CD4-positive, alpha-beta T cell treated with Interleukin-6 for 4 hours (primary cell): ENCODE measurements around the gene ACER2.

Experiments used
- DNase-seq: peaks from one replicate; pipeline ENCODE4 v3.0.0-alpha.2; 2020; ENCODE audit warnings: mixed read lengths

ACER2 gene

GRCh38 chr9:19456996-19457692, 48.3 kb downstream of the ACER2 start:
- DNase-seq: peak; percentile 57

GRCh38 chr9:19457693-19458009, 48.8 kb downstream of the ACER2 start:
- no peak for DNase-seq

- DNase-seq: no peak
Observed at GRCh38 chr9:19460243-19460642, 51.4 kb downstream of the ACER2 start.

- DNase-seq: no peak
Observed at GRCh38 chr9:19461135-19461534, 52.3 kb downstream of the ACER2 start.

DNA sequence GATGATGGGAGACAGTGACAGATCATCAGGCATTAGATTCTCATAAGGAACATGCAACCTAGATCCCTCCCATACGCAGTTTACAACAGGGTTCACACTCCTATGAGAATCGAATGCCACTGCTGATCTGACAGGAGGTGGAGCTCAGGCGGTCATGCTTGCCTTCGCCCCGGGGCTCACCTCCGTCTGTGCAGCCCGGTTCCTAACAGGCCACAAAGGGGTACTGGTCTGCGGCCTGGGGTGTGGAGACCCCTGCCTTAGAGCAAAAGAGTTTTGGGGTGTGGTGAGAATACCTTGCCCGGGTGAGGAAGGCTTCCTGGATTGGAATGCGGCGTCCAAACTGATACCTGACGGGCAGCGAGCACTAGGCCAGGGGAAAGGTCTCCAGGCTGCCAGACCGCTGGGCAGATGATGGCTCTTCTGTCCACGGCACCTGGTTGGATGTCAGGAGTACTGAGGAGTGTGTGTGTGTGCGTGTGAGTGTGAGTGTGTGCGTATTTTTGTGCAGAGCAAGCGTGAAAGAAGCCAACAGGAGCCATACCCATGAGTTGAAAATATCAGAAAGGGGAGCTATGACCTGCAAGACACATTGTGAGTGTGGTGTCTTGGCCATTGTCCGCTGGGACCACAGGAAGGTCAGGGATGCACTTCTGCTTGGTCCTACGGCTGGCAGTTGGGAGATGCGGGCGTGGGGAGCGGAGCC, 55.4 kb downstream of the ACER2 start:
- no peak for DNase-seq

DNA sequence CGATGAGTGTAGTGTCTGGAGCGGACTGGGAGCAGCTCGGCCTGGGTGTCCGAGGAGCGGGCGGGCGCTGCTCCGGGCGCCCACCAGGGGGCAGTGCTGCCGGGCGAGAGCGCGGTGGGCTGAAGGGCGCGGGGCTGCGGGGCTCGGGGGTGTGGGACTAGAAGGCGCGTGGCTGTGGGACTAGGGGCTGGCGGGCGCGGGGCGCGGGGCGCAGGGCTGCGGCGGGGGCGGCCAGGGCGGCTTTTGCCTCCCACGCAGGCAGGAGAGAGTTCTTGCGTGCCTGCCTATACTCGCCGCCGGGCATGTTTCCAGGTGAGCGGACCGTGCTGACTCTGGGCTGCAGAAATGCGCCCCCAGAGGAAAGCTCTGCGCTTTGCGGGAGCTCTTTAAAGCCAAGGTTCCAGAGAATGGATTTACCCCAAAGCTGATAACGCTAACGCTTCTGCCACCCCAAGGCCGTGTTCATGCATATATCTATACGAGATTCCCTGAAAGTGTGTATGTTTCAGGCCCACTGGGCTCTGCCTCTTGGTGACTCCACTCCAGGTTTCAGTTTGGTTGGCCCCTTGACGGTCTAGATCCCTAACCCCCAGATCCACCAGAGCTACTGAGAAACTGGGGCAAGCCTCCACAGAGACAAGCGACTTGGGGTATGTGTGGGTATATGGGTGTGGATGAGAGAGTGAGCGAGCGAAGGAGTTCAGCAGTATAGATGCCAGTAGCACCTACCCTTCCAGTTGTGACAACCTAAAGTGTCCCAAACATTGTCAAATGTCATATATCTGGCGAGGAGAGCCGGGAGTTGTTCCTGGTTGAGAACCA, 56.2 kb downstream of the ACER2 start:
- DNase-seq: peak; percentile 80

GRCh38 chr9:19465586-19466279, 56.9 kb downstream of the ACER2 start:
- no peak for DNase-seq

- no peak for DNase-seq
Observed at GRCh38 chr9:19466280-19466639, 57.5 kb downstream of the ACER2 start.

- DNase-seq: no peak
Observed at GRCh38 chr9:19469271-19469670, 60.5 kb downstream of the ACER2 start.

- no peak for DNase-seq
Observed at GRCh38 chr9:19470567-19470966, 61.8 kb downstream of the ACER2 start.

- no peak for DNase-seq
Observed at GRCh38 chr9:19470981-19471650, 62.3 kb downstream of the ACER2 start.

GRCh38 chr9:19471737-19472648, 63.2 kb downstream of the ACER2 start:
- DNase-seq: peak; percentile 45

DNA sequence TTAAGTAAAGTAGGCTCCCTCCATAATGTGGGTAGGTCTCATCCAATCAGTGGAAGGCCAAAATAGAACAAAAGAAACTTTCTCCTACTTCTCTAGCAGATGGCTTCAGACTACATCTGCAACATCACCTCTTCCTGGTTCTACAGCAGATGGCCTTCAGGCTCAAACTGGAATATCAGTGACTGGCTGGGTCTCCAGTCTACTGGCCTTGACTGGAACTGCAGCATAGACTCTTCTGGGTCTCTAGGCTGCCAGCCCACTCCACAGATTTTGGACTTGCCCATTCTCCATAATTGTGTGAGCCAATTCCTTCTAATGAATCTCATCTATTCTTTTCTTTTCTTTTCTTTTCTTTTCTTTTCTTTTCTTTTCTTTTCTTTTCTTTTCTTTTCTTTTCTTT, 64.8 kb downstream of the ACER2 start:
- no peak for DNase-seq

DNA sequence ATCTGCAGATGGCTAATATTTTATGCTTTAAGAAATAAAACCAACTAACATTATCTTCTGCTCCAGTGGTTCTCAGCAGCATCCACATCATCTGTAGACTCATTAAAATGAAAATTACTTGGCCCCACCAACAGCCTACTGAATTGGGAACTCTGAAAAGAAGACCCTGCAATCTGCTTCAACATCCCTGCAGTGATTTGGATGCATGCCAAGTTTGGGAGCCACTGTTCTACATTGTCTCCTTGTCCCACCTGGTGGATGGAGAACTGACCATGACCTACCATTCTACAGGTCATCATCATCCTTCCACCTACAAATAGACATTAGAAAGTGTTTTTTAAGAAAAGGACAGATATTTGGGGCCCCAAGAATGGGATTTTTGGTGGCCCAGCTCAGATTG, 71.1 kb downstream of the ACER2 start:
- no peak for DNase-seq

DNA sequence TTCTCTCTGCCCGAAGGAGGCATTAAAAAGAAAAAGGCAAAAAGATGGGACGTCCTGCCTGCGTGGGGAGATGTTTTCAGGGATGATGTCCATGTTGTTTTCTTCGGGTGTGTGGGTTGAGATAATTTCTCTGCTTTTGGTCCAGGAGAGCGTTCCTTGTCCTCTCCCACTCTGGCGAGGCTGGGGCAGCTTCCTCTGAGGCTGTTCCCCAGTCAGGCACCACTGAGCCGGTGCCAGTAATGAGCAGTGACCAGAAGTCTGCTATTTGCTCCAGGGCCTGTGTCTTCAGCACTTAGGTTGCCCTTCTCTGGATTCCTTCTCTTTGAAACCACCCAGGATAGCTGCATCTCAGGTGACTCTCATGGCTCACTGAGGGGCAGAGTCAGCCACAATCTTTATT, 71.5 kb downstream of the ACER2 start:
- DNase-seq: no peak

- no peak for DNase-seq
Observed at GRCh38 chr9:19481121-19481870, 72.5 kb downstream of the ACER2 start.

DNA sequence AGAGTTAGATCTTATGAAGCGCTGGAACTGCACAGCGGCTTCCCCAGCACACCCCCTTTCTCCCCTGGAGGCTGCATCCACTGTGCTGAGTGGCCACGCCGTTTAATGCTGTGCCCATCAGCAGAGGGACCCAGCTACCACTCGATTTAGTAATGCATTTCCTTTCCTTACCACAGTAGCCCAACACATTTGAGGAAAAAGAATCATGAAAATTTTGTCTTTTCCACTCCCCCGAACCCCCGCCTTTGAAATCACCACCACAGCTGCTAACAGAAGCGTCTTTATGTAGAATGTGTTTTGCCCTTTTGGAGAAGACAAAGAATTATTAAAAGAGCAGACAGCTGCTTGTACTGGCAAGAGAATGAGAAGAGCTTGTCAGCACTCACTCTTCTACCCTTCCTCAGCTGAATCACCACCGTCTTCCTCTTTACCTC, 73.2 kb downstream of the ACER2 start:
- DNase-seq: no peak

- DNase-seq: no peak
Observed at GRCh38 chr9:19484699-19485098, 75.9 kb downstream of the ACER2 start.

GRCh38 chr9:19485193-19485592, 76.4 kb downstream of the ACER2 start:
- no peak for DNase-seq

DNA sequence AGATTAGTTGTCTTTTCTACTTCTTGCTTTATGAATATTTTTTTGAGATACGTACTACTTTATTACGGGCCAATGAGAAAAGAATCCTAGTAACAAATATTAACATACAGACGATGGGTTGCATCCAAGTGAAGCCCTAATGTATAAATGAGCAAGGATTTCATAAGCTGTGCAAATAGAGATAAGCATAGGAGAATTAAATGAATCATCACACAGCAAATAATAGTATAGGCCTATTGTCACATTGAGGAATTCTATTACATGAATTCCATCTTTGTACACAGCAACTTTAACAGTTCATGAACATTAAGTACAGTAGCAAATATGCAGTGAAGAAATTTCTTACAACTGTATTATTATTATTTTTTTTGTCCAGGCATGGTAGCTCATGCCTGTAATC, 78.0 kb downstream of the ACER2 start:
- no peak for DNase-seq

DNA sequence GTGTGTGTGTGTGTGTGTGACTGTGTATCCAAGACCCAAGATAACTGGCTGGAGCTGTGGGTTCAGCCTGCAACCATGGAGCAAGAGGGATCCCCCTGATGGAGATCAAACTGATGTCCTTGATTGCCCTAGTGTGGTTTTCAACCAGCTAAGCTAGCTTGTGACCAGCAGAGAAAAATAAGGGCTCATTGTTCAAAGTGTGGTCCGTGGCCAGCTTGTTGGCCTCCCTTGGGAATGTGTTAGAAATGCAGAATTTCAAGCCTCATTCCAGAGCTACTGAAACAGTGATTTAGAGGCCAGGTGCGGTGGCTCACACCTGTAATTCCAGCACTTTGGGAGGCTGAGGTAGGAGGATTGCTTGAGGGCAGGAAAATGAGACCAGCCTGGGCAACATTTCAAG, 79.9 kb downstream of the ACER2 start:
- no peak for DNase-seq
